HepG2 (cell line): ENCODE data around the gene NDRG2.

Experiments used
- ARID2 ChIP-seq: sonication (generic); formaldehyde crosslinking; IDR thresholded peaks from 2 replicates; pipeline ENCODE4 v1.8.1; 2022; ENCODE audit warnings: mild to moderate bottlenecking, missing genetic modification reagents, borderline replicate concordance
- CTCF ChIP-seq: sonication (generic); formaldehyde crosslinking; IDR thresholded peaks from 2 replicates; pipeline ENCODE4 v1.5.0; 2020; ENCODE audit warnings: mild to moderate bottlenecking, missing genetic modification reagents, moderate library complexity
- FOXJ3 ChIP-seq: sonication (generic); formaldehyde crosslinking; IDR thresholded peaks from 2 replicates; pipeline ENCODE4 v1.4.0; 2020; ENCODE audit warnings: missing genetic modification reagents, mild to moderate bottlenecking, borderline replicate concordance
- KDM5B ChIP-seq: sonication (generic); formaldehyde crosslinking; IDR thresholded peaks from 2 replicates; pipeline ENCODE4 v1.4.0; 2020; ENCODE audit warnings: missing genetic modification reagents, mild to moderate bottlenecking, borderline replicate concordance
- MED8 ChIP-seq: sonication (generic); formaldehyde crosslinking; IDR thresholded peaks from 2 replicates; pipeline ENCODE4 v1.8.1; 2023; ENCODE audit warnings: mild to moderate bottlenecking, missing genetic modification reagents; ENCODE audit not compliant: insufficient replicate concordance
- NFYB ChIP-seq: sonication (generic); formaldehyde crosslinking; IDR thresholded peaks from 2 replicates; pipeline ENCODE4 v1.4.0; 2020; ENCODE audit warnings: missing genetic modification reagents
- ZBTB21 ChIP-seq: sonication (generic); formaldehyde crosslinking; IDR thresholded peaks from 2 replicates; pipeline ENCODE4 v1.4.0; 2020; ENCODE audit warnings: missing genetic modification reagents
- ZFP62 ChIP-seq: sonication (generic); formaldehyde crosslinking; IDR thresholded peaks from 2 replicates; pipeline ENCODE4 v1.4.0; 2020; ENCODE audit warnings: missing genetic modification reagents
- ZNF225 ChIP-seq: sonication (generic); formaldehyde crosslinking; IDR thresholded peaks from 2 replicates; pipeline ENCODE4 v1.4.0; 2020; ENCODE audit warnings: mild to moderate bottlenecking, missing genetic modification reagents
- ZNF281 ChIP-seq: sonication (generic); formaldehyde crosslinking; IDR thresholded peaks from 2 replicates; pipeline ENCODE4 v1.4.0; 2020; ENCODE audit warnings: missing genetic modification reagents, borderline replicate concordance
- ZNF430 ChIP-seq: sonication (generic); formaldehyde crosslinking; IDR thresholded peaks from 2 replicates; pipeline ENCODE4 v1.9.0; 2021; ENCODE audit warnings: mild to moderate bottlenecking, missing genetic modification reagents
- ZSCAN31 ChIP-seq: sonication (generic); formaldehyde crosslinking; IDR thresholded peaks from 2 replicates; pipeline ENCODE4 v1.5.0; 2020; ENCODE audit warnings: low read depth, mild to moderate bottlenecking, missing genetic modification reagents

GRCh38 chr14:21038441-21039422, 13.9 kb upstream of the NDRG2 start:
- TF ChIP-seq FOXJ3 (CRISPR knock-in tag) (no peak), ZSCAN31 (peak; percentile 6; the same call in 1 of the 2 replicates), ZNF281 (peak; percentile 89), CTCF (CRISPR knock-in tag) (no peak; the same call in none of the 2 replicates), ZNF430 (CRISPR knock-in tag) (no peak), ARID2 (CRISPR knock-in tag) (no peak), ZNF225 (no peak), MED8 (CRISPR knock-in tag) (no peak), KDM5B (CRISPR knock-in tag) (no peak), ZBTB21 (CRISPR knock-in tag) (no peak), NFYB (CRISPR knock-in tag) (no peak), ZFP62 (CRISPR knock-in tag) (no peak)
